Raji (cell line): Measurements from ENCODE around the gene NSMCE1.

Experiments
- POLR2A ChIP-seq: IDR thresholded peaks from 2 replicates; pipeline ENCODE4 v1.6.1; 2011; ENCODE audit warnings: low read depth, low read length, control low read depth; ENCODE audit not compliant: insufficient read depth

NSMCE1 gene

DNA sequence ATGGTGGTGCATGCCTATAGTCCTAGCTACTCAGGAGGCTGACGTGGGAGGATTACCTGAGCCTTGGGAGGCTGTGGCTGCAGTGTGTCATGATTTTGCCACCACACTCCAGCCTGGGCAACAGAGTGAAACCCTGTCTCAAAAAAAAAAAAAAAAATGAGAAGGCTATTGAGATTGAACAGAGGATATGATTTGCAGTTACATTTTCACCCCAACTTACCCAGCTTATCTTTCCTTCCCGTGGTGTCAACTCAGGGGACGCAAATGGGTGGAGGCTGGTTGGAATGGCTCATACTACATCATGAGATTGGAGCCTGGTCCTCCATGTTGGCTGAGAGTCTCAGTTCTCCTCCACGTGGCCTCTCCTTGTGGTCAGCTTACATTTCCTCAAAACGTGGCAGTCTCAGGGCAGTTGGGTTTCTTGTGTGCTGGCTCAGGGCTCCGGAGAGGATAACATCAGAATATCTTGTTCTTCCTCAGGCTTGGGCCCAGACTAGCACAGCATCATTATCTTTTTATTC is 17.2 kb upstream of the NSMCE1 start:
- TF ChIP-seq POLR2A: no peak

DNA sequence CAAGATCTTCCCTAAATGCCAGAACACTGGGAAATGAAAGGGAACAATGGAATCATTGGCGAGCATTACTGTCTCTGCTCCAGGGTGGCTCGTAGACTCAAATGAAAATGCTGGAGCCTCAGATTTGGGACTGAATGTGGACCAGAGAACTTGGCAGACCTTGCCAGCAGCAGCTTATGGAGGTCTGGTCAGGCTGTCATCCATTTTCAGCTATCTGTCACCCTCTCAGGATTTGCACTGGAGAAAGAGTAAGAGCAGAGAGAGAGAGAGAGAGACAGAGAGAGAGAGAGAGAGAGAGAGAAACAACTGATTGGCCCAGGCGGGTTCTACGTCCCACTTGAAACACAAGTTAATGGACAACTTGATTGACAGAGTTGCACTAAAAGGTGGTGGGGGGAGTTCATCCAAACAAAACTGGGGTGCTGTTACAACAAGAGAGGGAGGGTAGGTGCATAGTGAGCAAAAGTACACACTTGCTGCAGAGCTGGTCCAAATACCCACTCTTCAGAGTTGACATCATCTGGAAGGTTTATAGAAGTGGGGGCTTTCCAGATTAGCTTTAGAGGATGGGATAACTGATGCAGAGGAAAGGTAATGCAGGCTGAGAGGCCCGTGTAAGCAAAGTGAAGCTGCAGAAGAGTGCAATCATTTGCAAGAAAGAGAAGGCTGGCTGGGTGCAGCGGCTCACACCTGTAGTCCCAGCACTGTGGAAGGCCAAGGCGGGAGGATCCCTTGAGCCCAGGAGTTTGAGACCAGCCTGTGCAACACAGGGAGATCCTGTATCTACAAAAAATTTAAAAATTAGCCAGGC is 16.5 kb upstream of the NSMCE1 start:
- no peak for TF ChIP-seq POLR2A

DNA sequence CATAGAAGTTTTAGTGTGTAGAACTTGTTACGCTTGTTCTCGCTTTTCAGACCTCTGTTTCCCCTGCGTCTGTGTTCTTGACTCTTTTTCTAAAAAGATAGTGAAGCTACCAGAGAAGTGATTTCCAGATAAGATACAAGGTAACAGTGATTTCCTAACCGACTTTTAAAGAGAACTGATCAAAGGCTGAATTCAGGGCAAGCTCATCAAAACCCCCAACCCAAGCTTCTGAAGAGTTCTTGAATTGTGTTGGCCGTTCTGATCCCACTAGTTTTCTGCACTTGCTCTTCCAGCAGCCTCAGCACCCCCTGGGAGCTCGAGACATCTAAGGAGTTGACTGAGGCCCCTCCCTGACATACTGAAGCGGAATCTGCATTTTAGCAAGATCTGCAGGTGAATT is 12.7 kb upstream of the NSMCE1 start:
- no peak for TF ChIP-seq POLR2A

DNA sequence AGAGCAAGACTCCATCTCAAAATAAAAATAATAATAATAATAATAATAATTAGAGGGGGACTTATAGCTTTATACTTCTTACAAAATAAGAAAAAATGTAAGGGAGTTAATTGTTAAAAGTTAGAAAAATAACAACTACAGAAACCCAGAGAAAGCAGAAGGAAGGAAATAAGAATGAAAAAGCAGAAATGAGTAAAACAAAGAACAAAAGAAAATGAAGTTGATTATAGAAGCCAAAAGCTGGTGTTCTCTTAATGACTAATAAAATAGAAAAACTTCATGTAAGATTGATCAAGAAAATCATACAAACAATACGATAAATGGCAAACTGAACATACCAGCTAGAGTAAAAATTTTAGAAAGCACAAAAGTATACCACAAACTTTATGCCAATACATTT is 6.8 kb upstream of the NSMCE1 start:
- no peak for TF ChIP-seq POLR2A

DNA sequence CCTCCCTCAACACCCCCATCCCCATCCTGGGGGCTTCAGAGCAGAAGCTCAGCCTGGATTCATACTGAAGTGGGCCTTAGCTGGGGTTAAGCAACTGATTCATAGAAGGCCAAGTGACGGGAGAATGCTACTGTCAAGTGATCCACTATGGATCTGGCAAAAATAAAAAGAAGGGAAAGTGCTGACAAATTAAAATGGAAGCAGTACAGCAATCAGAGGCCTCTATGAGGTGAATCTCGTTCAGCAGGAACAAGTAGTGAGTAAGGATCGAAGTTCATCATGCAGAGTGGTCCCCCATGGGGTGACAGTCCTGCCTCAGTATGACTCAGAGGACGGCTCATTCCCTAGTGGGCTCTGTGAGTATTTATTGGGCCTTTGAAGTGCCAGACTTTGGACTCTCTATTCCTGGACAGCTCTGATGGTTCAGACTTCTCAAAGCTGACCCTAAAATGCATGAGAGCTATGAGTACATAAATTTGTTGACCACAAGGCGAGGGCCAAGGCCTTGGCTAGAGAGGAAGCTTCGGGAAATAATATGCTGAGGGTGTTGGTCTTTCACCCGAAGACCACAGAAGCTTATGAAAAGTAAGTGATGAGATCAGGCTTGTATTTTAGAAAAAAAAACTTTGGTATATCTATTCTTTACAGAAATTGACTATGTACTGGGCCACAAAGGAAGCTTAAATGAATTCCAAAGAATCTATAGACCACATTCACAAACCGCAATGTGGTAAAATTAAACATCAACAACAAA is 5.3 kb upstream of the NSMCE1 start:
- no peak for TF ChIP-seq POLR2A

DNA sequence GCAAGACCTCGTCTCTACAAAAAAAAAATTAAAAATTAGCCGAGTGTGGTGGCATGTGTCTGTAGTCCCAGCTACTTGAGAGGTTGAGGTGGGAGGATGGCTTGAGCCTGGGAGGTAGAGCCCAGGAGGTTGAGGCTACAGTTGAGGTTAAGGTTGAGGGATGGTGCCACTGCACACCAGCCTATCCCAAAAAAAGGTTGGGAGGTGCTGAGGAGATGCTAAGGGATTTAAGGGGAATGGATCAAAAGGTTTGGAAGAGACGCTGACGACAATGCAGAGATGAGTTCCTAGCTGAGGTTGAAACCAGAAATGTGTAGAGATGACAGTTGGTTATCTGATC is 4.7 kb upstream of the NSMCE1 start:
- no peak for TF ChIP-seq POLR2A

DNA sequence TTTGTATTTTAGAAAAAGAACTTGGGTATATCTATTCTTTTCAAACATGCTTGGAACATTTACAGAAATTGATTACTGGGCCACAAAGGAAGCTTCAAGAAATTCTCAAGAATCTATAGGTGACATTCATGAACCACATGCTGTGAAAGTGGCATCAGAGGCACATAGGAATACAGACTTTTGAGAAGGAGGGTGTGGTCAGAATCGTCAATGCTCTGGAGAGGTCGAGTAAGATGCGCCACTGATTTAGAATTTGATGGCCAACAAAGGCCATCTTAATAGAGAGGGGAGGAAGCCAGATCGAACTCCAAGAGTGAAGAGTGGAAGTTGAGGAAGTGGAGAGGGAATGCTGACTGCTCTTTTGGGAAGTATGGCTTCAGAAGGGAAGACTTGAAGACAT is 3.5 kb upstream of the NSMCE1 start:
- no peak for TF ChIP-seq POLR2A

DNA sequence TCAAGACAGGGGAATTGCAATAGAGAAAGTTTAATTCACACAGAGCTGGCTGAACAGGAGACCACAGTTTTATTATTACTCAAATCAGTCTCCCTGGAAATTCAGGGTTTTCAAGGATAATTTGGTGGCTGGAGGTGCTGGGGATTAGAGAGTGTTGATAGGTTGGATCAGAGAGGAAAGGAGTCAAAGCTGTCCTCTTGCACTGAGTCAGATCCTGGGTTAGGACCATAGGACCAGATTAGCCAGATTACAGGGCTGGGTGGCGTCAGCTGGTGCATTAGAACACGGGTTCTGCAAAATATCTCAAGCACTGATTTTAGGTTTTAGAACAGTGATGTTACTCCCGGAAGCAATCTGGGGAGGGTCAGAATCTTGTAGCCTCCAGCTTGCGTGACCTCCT is 1.8 kb upstream of the NSMCE1 start:
- TF ChIP-seq POLR2A: no peak

DNA sequence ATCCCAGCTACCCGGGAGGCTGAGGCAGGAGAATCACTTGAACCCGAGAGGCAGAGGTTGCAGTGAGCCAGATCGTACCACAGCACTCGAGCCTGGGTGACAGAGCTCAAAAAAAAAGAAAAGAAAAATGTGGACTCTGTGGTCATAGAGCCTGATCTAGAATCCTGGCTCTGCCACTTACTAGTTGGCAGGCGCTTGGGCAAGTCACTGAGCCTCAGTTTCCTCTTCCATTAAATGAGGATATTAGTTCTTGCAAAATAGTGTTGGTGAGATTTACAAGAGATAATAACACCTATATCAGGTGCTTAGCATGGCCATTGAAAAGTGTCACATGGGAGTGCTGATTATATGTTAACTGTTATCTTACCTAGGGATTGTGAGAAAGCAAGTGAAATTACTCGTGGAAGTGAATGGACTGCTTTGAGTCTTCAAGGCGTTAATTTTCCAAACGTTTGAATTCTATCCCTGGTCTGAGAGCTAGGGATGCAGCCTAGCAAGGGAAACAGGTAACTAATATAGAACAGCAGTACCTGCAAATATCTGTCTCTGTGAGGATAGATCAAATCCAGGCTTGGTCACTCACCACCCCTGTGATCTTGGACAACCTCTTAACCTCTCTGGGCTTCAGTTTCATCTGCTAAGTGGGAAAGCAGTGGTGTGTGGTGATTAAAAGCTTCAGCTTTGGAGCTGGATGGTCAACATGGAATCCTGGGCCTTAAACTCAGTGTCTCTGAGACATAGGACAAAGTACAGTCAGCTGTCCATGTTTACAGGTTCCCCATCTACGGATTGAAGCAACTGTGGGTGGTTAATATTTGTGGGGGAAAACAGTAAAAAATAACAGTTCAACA is 953 bp upstream of the NSMCE1 start:
- TF ChIP-seq POLR2A: peak; percentile 21; the same call in 1 of the 2 replicates

DNA sequence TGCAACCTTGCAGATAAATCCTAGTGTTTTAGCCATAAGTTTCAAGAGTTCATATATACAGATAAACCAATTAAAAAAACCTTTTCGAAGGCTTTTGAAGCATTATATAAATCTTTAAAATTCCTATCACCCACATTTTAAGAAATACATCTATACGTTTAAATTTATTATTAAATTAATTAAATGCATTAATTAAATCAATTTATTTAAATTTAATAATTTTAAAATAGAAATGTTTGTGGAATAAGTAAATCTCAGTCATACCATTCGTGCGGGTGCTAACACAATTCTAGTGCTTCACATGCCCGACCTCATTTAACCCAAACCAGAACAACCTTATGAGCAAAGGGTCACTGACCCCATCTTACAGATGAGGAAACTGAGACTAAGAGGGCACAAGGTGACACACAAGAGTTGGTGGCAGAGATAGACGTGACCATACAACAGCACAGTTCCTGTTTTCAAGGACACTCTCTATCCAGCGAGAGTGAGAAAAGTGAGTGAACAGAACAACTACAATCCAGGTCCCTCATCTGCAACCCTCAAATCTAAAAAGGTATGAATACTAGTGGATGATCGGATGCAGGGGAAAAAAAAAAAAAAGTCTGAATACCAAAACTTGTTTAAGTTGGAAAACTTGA is 1.4 kb downstream of the NSMCE1 start:
- TF ChIP-seq POLR2A: peak; percentile 44; the same call in 1 of the 2 replicates

DNA sequence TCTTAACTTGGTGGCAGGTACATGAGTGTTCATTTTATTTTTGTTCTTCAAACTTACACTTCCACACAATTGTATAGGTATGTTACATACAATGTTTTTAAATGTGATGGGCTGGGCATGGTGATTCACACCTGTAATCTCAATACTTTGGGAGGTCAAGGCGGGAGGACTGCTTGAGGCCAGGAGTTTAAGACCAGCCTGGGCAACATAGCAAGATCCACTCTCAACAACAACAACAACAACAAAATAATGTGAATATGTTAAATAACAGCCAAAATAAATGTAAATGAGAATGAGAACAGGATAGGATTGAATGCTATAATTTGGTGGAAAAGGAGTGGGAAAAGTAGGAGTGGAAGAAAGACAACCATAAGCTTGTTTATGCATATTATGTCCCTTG is 2.6 kb downstream of the NSMCE1 start:
- TF ChIP-seq POLR2A: no peak

DNA sequence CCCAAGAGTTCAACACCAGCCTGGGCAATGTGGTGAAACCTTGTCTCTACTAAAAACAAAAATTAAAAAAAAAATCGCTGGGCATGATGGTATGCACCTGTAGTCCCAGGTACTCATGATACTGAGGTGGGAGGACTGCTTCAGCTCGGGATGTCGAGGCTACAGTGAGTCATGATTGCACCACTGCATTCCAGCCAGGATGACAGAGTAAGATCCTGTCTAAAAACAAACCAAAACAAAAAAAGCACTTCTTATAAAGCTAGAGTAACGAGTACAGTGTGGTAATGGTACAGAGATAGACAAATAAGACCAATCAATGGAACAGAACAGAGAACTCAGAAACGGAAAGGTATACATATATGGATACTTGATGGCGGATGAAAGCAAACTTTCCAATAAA is 4.4 kb downstream of the NSMCE1 start:
- TF ChIP-seq POLR2A: no peak

DNA sequence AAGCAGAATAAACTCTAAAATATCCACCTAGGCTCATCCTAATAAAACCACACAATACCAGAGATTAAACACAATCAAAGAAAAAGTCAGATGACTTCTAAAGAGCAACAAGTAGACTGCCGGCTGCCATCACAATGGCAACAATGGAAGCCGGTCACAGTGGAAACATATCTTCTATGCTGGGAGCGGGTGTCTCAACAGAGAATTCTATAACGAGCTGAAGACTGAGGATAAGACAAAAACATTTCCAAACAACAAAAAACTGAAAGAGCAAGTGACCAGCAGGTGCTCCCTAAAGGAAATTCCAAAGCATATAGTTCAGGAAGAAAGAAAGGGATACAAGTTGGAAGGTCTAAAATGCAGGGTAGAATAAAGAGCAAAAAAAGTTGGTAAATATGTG is 8.9 kb downstream of the NSMCE1 start:
- TF ChIP-seq POLR2A: no peak

DNA sequence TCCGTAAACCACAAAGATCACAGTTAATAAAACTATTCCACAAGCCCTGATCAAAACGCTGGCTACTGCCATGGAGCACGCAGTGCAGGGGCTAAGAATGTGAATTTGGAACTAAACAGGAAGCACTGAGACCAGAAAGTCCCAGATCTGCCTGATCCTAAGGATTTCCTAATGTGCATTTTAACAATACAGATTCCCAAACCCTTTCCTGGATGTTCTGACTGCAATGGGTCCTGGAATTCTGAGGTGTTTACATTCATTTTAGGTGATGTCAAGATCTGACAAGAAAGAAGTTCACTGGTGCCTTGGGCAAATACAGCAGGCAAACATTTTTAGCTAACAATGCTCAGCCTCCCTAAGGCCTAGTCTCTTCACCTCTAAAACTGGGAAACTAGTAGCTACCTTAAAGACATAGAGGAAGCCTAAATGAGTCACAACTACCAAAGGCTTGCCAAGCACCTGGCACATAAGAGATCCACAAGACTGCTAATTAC is 10.3 kb downstream of the NSMCE1 start:
- TF ChIP-seq POLR2A: no peak

DNA sequence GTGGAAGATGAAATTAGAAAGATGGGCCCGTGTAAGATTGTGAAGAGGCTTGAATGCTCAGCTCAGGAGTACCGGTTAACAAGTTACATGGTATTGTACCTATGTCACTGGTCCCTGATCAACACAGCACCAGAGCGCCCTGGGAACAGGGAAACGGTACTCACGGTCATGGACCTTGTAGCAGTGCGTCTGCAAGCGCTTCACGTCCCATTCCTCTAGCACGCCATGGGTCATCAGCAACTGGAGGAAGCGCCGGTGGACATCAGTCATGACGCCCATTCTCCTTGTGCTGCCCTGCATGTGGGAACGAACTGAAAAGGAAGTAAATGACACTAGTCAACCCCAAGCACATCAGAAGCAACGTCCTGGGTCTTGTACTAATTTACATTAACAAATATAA is 11.3 kb downstream of the NSMCE1 start:
- no peak for TF ChIP-seq POLR2A
